ENCODE measurements around the gene PRSS38.

The PRSS38 gene
- 0 to 0.44 (median 0) reads per million in 17 experiments for total RNA-seq

GRCh38 chr1:227815468-227816409 is at the start of gene PRSS38:
Gene PRSS38 (plus strand): TSS chr1:227815675. CDS start chr1:227815717, 42 bp downstream.
- no peak for DNase-seq

- DNase-seq: peak in 3 of 4 experiments; percentile 13 to 65 (median 22)
These were observed 49.4 kb upstream of the PRSS38 start for GRCh38 chr1:227766015-227766634.

DNA sequence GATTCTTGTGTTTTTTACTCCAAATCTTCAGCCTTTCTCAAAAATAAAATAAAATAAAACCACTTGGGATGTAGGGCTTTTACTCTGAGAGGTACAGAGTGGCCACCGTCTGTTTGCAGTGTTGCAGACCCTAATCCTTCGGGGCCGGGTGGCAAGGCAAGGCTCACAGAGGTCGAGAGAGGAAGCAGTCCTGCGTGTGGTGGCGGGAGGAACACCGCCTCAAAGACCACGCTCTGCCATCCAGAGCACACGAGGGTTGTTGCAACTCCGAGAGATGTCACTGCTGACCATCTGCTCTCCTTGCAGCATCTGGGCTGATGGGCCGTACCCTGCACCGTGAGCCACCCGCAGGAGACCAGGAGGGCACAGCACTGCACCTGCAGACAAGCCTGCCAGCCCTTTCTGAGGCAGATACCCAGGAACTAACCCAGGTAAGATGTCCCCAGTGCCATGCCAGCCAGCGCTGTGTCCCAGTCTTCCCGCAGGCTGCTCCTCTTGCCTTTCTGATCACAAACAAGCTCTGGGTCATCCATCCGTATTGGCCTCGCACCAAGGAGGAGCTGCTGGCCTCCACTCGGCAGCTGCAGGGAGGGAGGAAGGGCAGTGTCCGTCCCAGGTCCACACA is 48.7 kb upstream of the PRSS38 start:
- peak in 2 of 4 experiments; percentile 3 to 32 for DNase-seq

DNA sequence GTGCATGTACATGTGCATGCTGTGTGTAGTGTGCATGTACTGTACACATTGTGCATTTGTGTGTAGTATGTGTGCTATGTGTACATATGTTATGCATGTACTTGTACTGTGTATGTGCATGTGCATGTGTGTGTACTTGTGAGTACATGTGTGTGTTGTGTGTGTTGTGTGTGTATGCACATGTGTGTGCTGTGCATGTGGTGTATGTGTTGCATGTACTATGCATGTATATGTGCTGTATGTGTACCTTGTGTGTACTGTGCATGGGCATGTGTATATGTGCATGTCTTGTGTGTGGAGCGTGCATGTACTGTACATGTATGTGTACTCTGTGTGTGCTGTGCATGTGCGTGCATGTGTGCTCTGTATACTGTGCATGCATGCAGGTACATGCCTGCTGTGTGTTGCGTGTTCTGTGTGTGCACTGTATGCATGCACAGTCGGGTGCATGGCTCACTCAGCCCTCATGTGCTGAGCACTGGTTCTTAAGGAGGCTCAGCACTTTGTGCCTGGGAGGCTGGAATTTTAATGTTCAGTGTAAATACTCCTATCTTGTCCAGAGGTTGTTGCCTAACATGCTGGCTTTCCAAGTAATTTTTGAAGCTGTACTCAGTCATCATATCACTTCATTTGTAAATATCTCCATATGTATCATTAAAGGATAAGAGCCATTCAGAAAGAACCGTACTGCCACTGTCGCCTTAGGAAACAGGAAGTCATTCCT is 47.9 kb upstream of the PRSS38 start:
- DNase-seq: no peak

DNA sequence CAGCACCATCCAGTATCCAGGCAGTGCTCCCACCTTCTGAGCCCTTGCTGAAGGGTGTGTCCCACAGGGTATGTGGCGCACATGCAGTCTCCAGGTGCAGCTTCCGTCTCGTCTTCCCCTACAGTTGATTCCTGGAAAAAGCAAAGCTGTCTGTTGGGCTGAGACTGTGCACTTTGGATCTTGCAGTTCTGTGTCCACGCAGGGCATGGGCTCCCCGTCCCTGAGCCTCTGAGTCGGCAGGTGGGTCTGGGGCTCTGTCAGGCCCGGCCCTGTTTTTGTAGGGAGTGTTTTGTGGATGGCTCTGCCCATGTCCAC is 47.4 kb upstream of the PRSS38 start:
- DNase-seq: no peak

- no peak for DNase-seq
These were observed 46.8 kb upstream of the PRSS38 start for GRCh38 chr1:227768640-227769039.

- no peak for DNase-seq
These were observed 46.2 kb upstream of the PRSS38 start for GRCh38 chr1:227769047-227769935.

- DNase-seq: no peak
These were observed 45.5 kb upstream of the PRSS38 start for GRCh38 chr1:227769936-227770494.

DNA sequence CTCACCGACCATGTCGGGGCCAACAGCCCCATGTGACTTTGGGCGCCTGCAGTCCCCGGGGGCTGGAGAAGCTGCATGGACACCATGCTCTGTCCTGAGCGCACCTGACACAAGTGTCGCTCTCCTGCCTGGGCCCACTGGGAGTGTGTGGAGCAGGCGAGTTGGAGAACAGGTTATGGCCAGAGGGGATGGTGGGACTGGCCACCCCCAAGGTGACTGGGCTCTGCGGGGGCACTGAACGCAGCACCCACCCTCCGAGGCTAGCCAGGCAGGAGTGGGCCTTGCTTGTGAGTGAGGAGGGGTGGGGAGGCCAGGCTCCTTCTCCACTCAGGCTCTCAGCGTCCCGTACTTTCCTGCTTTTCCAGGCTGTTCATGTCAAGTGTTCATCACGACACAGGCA is 44.7 kb upstream of the PRSS38 start:
- no peak for DNase-seq

DNA sequence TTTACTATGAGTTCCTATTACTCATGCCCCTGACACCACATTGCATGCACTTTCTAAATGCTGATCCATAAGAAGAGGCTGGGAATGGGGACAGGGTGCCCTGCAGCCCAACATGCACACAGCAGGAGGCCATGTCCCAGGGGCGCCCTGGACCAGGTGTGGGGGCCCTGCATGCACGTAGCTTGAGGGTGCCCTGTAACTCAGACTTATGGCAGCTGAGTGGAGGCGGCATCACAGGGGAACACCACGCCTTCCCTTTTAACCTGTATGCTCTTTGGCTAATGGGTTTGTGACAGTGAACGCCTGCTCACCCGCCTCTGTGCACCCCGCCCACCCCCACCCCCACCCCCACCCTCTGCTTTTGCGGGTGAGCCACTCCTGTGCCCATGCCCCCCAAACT is 44.1 kb upstream of the PRSS38 start:
- no peak for DNase-seq

- no peak for DNase-seq
These were observed 43.7 kb upstream of the PRSS38 start for GRCh38 chr1:227771771-227772170.

GRCh38 chr1:227773558-227773957 is 41.9 kb upstream of the PRSS38 start:
- DNase-seq: no peak

- DNase-seq: no peak
These were observed 41.3 kb upstream of the PRSS38 start for GRCh38 chr1:227774051-227774731.

GRCh38 chr1:227774821-227775661 is 40.4 kb upstream of the PRSS38 start:
- DNase-seq: no peak

GRCh38 chr1:227775841-227776240 is 39.6 kb upstream of the PRSS38 start:
- DNase-seq: no peak

- DNase-seq: no peak
These were observed 39.1 kb upstream of the PRSS38 start for GRCh38 chr1:227776331-227776771.

GRCh38 chr1:227777156-227777555 is 38.3 kb upstream of the PRSS38 start:
- no peak for DNase-seq

DNA sequence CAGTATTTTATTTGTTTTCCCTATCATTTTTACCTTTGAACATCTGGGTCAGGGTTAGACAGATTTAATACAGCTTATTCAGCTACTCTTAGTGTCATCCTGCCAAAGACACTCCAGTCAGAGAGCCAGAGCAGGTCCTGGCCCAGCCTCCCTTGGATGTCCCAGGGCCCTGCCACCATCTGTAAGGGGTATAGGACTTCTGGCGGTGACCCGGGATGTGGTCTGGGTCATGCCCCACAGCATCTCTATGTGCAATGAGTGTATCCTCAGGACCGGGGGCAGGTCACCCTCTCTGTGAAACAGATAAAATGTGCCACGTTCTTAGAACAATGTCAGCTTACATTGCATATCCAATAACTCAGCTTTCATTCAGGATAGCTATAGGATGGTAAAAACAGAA is 37.8 kb upstream of the PRSS38 start:
- DNase-seq: no peak

DNA sequence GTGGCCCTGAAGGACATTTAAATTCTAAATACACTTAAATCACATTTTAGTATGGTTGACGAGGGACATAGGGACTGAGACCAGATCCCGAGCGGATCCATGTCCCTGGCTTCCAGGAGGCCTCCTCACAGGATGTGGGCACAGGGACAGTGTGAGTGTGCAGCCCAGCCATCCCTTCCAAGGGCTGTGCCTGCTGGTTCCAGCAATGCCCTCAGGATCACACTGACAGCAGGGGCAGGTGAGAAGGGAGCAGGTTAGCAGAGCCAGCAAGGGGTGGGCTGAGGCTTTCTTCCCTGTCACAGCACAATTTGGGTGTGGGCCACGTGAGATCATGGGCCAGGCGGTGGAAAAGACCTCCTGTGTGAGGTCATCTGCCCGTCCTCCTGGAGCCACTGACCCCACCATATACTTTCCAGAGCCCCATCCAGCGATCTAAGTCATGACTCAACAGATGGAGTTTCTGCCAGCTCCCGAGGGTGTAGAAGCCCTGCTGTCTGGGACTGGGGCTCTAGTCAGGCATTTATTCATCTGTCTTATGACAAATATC is 37.0 kb upstream of the PRSS38 start:
- no peak for DNase-seq

Measured in suppressor macrophage (primary cell).